WTC11 (cell line): ENCODE measurements around the gene NAGLU. TPM values are rescaled to one million over a fixed set of nuclear protein-coding genes. Genes with fewer than 3 reads are reported as not detected.

Source experiments
- ATAC-seq: fragments of 200-7000 bp; cut with Tn5 transposase; 2 replicates; pipeline ENCODE4 v1.10.0; 2021; ENCODE audit warnings: mild to moderate bottlenecking, moderate library complexity
- CTCF ChIA-PET: fragments of 300-600 bp; sonication (Branson Sonifier 250); formaldehyde crosslinking; loops from one replicate; lab custom pipeline; 2021; ENCODE audit warnings: antibody characterized with exemption; lab: Charles Lee
- POLR2A ChIA-PET: fragments of 350-600 bp; sonication (Branson Sonifier 250); formaldehyde crosslinking; loops from one replicate; lab custom pipeline; 2021; ENCODE audit warnings: antibody characterized with exemption; lab: Charles Lee
- DNase-seq: peaks from one replicate; pipeline ENCODE4 v3.0.0; 2021; ENCODE audit warnings: low spot score
- H3K27ac Mint-ChIP-seq: 2 replicates; pipeline ENCODE4 v1.8.0; 2021; ENCODE audit warnings: mixed read lengths
- H3K27me3 Mint-ChIP-seq: 2 replicates; pipeline ENCODE4 v1.8.0; 2021; ENCODE audit warnings: low read depth, mild to moderate bottlenecking, moderate library complexity, mixed read lengths
- H3K36me3 Mint-ChIP-seq: 2 replicates; pipeline ENCODE4 v1.8.0; 2021; ENCODE audit warnings: mixed read lengths
- H3K4me1 Mint-ChIP-seq: 2 replicates; pipeline ENCODE4 v1.8.0; 2022; ENCODE audit warnings: mixed read lengths
- H3K4me3 Mint-ChIP-seq: 2 replicates; pipeline ENCODE4 v1.8.0; 2021; ENCODE audit warnings: mild to moderate bottlenecking, moderate library complexity, mixed read lengths
- H3K9me3 Mint-ChIP-seq: 2 replicates; pipeline ENCODE4 v1.8.0; 2021; ENCODE audit warnings: mixed read lengths
- ESRRA ChIP-seq: sonication (generic); formaldehyde crosslinking; IDR thresholded peaks from 2 replicates; pipeline ENCODE4 v1.8.1; 2022; ENCODE audit warnings: mild to moderate bottlenecking, missing genetic modification reagents, borderline replicate concordance
- JAZF1 ChIP-seq: fragments of 250-450 bp; sonication (Bioruptor Pico); IDR thresholded peaks from 2 replicates; pipeline ENCODE4 v1.9.0; 2021; ENCODE audit warnings: moderate library complexity, mild to moderate bottlenecking, inconsistent platforms
- SMAD4 ChIP-seq: sonication (generic); formaldehyde crosslinking; IDR thresholded peaks from 2 replicates; pipeline ENCODE4 v1.8.0; 2022; ENCODE audit warnings: mild to moderate bottlenecking, missing genetic modification reagents
- ZNF232 ChIP-seq: sonication (generic); formaldehyde crosslinking; IDR thresholded peaks from 2 replicates; pipeline ENCODE4 v1.8.0; 2022; ENCODE audit warnings: mild to moderate bottlenecking, missing genetic modification reagents
- ZNF423 ChIP-seq: fragments of 250-450 bp; sonication (Bioruptor Pico); IDR thresholded peaks from 2 replicates; pipeline ENCODE4 v2.1.2; 2022; ENCODE audit warnings: mild to moderate bottlenecking, moderate library complexity
- total RNA-seq: library from RNA; stranded (reverse); gene quantifications from 3 replicates; pipeline ENCODE4 v1.2.3, GENCODE V29; 2021
- TF ChIP-seq, protein P1 (sequence below): sonication (generic); formaldehyde crosslinking; IDR thresholded peaks from 2 replicates; pipeline ENCODE4 v1.8.0; 2023; ENCODE audit warnings: missing genetic modification reagents
- TF ChIP-seq, protein P2 (sequence below): sonication (generic); formaldehyde crosslinking; IDR thresholded peaks from 2 replicates; pipeline ENCODE4 v1.8.1; 2022; ENCODE audit warnings: low read depth, mild to moderate bottlenecking, moderate library complexity, missing genetic modification reagents, borderline replicate concordance
- TF ChIP-seq, protein P3 (sequence below): fragments of 250-450 bp; sonication (Bioruptor Pico); IDR thresholded peaks from 2 replicates; pipeline ENCODE4 v1.9.0; 2021; ENCODE audit warnings: mild to moderate bottlenecking
- TF ChIP-seq, protein P4 (sequence below): sonication (generic); formaldehyde crosslinking; IDR thresholded peaks from 2 replicates; pipeline ENCODE4 v1.8.1; 2023; ENCODE audit warnings: mild to moderate bottlenecking, missing genetic modification reagents, moderate library complexity
- TF ChIP-seq, protein P5 (sequence below): fragments of 250-450 bp; sonication (Bioruptor Pico); IDR thresholded peaks from 2 replicates; pipeline ENCODE4 v1.9.0; 2021; ENCODE audit warnings: mild to moderate bottlenecking
- TF ChIP-seq, protein P6 (sequence below): sonication (generic); formaldehyde crosslinking; IDR thresholded peaks from 2 replicates; pipeline ENCODE4 v1.8.1; 2022; ENCODE audit warnings: low read depth, missing genetic modification reagents, borderline replicate concordance
- TF ChIP-seq, protein P7 (sequence below): sonication (generic); formaldehyde crosslinking; IDR thresholded peaks from 2 replicates; pipeline ENCODE4 v1.8.1; 2023; ENCODE audit warnings: mild to moderate bottlenecking, missing genetic modification reagents
- TF ChIP-seq, protein P8 (sequence below): fragments of 250-450 bp; sonication (Bioruptor Pico); IDR thresholded peaks from 2 replicates; pipeline ENCODE4 v1.8.0; 2021; ENCODE audit warnings: mild to moderate bottlenecking
- TF ChIP-seq, protein P9 (sequence below): sonication (generic); formaldehyde crosslinking; IDR thresholded peaks from 2 replicates; pipeline ENCODE4 v1.8.1; 2022; ENCODE audit warnings: missing genetic modification reagents, borderline replicate concordance
- TF ChIP-seq, protein P10 (sequence below): sonication (generic); formaldehyde crosslinking; IDR thresholded peaks from 2 replicates; pipeline ENCODE4 v1.8.0; 2022; ENCODE audit warnings: missing genetic modification reagents

The NAGLU gene
- total RNA-seq, 1 experiment from 2014 or later, result 39.3 TPM

DNA sequence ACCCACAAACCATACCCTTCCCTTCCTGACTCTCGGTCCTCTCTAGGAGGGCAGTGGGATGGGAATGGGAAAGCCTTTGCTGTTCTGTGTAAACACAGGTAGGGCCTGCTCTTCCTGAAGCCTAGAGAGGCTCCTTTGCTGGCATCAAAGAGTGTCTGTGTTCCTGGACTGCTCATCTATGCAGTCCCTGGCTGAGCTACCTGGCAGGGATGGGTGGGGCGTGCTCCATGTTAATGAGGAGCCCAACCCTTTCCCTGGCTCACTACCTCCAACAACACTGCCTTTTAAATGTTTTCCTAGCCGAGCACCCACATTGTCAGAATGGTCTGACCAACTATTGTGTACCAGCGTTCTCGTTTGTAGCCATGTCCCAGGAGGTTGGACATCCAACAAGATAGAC lies 26.6 kb upstream of the NAGLU start:
- DNase-seq, result no peak
- no peak for TF ChIP-seq JAZF1 (CRISPR knock-in tag)
- TF ChIP-seq, protein P1, sequence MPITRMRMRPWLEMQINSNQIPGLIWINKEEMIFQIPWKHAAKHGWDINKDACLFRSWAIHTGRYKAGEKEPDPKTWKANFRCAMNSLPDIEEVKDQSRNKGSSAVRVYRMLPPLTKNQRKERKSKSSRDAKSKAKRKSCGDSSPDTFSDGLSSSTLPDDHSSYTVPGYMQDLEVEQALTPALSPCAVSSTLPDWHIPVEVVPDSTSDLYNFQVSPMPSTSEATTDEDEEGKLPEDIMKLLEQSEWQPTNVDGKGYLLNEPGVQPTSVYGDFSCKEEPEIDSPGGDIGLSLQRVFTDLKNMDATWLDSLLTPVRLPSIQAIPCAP (CRISPR knock-in tag), result no peak
- H3K27me3 Mint-ChIP-seq, result no peaks in the 10 kb centered on the region; the same call in 1 of the 2 replicates
- H3K4me1 Mint-ChIP-seq, result no peaks in the 10 kb centered on the region
- ChIA-PET CTCF (interaction anchor here (1.7 to 5.9 kb wide), 3 partner anchors 8 to 18 kb away, joined by 4 to 38 read pairs (median 34); no protein-coding TSS in a partner anchor), POLR2A (no interaction called here)
- no peak overlapping the region for H3K27ac Mint-ChIP-seq
- peaks cover 18% of the 10 kb centered on the region for H3K36me3 Mint-ChIP-seq
- no peak overlapping the region for H3K4me3 Mint-ChIP-seq
- no peaks in the 10 kb centered on the region for H3K9me3 Mint-ChIP-seq
- no peak for ATAC-seq

DNA sequence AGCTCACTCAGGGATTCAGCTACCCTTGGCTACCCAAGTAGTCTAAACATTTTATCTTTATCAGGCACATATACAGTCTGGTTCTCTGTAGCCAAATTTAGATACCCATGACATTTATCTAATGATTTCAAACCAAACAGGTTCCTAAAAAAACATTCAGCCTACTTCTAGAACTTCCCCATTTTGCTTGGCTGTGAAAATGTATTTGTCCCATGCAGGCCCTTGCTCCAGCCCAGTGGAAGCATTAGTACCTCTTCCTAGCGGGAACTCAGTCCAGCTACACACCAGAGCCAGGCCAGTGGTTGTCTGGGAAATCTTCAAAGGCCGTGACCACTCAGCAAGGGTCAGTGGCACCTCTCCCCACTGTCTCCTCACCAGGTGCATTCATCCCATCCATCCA lies 26.2 kb upstream of the NAGLU start:
- CTCF ChIA-PET, result interaction anchor here (1.7 to 5.9 kb wide), 3 partner anchors 8 to 17 kb away, joined by 4 to 38 read pairs (median 34); no protein-coding TSS in a partner anchor
- no peaks in the 10 kb centered on the region for H3K4me1 Mint-ChIP-seq
- H3K36me3 Mint-ChIP-seq, result peaks cover 17% of the 10 kb centered on the region
- POLR2A ChIA-PET, result no interaction called here
- no peaks in the 10 kb centered on the region; the same call in 1 of the 2 replicates for H3K27me3 Mint-ChIP-seq
- TF ChIP-seq, protein P2, sequence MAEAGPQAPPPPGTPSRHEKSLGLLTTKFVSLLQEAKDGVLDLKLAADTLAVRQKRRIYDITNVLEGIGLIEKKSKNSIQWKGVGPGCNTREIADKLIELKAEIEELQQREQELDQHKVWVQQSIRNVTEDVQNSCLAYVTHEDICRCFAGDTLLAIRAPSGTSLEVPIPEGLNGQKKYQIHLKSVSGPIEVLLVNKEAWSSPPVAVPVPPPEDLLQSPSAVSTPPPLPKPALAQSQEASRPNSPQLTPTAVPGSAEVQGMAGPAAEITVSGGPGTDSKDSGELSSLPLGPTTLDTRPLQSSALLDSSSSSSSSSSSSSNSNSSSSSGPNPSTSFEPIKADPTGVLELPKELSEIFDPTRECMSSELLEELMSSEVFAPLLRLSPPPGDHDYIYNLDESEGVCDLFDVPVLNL (CRISPR knock-in tag), result no peak
- TF ChIP-seq, protein P3, sequence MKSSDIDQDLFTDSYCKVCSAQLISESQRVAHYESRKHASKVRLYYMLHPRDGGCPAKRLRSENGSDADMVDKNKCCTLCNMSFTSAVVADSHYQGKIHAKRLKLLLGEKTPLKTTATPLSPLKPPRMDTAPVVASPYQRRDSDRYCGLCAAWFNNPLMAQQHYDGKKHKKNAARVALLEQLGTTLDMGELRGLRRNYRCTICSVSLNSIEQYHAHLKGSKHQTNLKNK (CRISPR knock-in tag), result no peak
- no peak for TF ChIP-seq ESRRA (CRISPR knock-in tag)
- TF ChIP-seq, protein P4, sequence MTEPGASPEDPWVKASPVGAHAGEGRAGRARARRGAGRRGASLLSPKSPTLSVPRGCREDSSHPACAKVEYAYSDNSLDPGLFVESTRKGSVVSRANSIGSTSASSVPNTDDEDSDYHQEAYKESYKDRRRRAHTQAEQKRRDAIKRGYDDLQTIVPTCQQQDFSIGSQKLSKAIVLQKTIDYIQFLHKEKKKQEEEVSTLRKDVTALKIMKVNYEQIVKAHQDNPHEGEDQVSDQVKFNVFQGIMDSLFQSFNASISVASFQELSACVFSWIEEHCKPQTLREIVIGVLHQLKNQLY (CRISPR knock-in tag), result no peak
- no peak for TF ChIP-seq SMAD4 (CRISPR knock-in tag)
- TF ChIP-seq, protein P5, sequence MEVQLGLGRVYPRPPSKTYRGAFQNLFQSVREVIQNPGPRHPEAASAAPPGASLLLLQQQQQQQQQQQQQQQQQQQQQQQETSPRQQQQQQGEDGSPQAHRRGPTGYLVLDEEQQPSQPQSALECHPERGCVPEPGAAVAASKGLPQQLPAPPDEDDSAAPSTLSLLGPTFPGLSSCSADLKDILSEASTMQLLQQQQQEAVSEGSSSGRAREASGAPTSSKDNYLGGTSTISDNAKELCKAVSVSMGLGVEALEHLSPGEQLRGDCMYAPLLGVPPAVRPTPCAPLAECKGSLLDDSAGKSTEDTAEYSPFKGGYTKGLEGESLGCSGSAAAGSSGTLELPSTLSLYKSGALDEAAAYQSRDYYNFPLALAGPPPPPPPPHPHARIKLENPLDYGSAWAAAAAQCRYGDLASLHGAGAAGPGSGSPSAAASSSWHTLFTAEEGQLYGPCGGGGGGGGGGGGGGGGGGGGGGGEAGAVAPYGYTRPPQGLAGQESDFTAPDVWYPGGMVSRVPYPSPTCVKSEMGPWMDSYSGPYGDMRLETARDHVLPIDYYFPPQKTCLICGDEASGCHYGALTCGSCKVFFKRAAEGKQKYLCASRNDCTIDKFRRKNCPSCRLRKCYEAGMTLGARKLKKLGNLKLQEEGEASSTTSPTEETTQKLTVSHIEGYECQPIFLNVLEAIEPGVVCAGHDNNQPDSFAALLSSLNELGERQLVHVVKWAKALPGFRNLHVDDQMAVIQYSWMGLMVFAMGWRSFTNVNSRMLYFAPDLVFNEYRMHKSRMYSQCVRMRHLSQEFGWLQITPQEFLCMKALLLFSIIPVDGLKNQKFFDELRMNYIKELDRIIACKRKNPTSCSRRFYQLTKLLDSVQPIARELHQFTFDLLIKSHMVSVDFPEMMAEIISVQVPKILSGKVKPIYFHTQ (CRISPR knock-in tag), result no peak
- TF ChIP-seq, protein P6, sequence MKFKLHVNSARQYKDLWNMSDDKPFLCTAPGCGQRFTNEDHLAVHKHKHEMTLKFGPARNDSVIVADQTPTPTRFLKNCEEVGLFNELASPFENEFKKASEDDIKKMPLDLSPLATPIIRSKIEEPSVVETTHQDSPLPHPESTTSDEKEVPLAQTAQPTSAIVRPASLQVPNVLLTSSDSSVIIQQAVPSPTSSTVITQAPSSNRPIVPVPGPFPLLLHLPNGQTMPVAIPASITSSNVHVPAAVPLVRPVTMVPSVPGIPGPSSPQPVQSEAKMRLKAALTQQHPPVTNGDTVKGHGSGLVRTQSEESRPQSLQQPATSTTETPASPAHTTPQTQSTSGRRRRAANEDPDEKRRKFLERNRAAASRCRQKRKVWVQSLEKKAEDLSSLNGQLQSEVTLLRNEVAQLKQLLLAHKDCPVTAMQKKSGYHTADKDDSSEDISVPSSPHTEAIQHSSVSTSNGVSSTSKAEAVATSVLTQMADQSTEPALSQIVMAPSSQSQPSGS, result no peak
- no peak for TF ChIP-seq ZNF232 (CRISPR knock-in tag)
- TF ChIP-seq, protein P7, sequence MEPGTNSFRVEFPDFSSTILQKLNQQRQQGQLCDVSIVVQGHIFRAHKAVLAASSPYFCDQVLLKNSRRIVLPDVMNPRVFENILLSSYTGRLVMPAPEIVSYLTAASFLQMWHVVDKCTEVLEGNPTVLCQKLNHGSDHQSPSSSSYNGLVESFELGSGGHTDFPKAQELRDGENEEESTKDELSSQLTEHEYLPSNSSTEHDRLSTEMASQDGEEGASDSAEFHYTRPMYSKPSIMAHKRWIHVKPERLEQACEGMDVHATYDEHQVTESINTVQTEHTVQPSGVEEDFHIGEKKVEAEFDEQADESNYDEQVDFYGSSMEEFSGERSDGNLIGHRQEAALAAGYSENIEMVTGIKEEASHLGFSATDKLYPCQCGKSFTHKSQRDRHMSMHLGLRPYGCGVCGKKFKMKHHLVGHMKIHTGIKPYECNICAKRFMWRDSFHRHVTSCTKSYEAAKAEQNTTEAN (CRISPR knock-in tag), result no peak
- TF ChIP-seq, protein P8, sequence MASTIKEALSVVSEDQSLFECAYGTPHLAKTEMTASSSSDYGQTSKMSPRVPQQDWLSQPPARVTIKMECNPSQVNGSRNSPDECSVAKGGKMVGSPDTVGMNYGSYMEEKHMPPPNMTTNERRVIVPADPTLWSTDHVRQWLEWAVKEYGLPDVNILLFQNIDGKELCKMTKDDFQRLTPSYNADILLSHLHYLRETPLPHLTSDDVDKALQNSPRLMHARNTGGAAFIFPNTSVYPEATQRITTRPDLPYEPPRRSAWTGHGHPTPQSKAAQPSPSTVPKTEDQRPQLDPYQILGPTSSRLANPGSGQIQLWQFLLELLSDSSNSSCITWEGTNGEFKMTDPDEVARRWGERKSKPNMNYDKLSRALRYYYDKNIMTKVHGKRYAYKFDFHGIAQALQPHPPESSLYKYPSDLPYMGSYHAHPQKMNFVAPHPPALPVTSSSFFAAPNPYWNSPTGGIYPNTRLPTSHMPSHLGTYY (CRISPR knock-in tag), result no peak
- TF ChIP-seq, protein P9, sequence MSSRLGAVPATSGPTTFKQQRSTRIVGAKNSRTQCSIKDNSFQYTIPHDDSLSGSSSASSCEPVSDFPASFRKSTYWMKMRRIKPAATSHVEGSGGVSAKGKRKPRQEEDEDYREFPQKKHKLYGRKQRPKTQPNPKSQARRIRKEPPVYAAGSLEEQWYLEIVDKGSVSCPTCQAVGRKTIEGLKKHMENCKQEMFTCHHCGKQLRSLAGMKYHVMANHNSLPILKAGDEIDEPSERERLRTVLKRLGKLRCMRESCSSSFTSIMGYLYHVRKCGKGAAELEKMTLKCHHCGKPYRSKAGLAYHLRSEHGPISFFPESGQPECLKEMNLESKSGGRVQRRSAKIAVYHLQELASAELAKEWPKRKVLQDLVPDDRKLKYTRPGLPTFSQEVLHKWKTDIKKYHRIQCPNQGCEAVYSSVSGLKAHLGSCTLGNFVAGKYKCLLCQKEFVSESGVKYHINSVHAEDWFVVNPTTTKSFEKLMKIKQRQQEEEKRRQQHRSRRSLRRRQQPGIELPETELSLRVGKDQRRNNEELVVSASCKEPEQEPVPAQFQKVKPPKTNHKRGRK (CRISPR knock-in tag), result no peak
- TF ChIP-seq, protein P10, sequence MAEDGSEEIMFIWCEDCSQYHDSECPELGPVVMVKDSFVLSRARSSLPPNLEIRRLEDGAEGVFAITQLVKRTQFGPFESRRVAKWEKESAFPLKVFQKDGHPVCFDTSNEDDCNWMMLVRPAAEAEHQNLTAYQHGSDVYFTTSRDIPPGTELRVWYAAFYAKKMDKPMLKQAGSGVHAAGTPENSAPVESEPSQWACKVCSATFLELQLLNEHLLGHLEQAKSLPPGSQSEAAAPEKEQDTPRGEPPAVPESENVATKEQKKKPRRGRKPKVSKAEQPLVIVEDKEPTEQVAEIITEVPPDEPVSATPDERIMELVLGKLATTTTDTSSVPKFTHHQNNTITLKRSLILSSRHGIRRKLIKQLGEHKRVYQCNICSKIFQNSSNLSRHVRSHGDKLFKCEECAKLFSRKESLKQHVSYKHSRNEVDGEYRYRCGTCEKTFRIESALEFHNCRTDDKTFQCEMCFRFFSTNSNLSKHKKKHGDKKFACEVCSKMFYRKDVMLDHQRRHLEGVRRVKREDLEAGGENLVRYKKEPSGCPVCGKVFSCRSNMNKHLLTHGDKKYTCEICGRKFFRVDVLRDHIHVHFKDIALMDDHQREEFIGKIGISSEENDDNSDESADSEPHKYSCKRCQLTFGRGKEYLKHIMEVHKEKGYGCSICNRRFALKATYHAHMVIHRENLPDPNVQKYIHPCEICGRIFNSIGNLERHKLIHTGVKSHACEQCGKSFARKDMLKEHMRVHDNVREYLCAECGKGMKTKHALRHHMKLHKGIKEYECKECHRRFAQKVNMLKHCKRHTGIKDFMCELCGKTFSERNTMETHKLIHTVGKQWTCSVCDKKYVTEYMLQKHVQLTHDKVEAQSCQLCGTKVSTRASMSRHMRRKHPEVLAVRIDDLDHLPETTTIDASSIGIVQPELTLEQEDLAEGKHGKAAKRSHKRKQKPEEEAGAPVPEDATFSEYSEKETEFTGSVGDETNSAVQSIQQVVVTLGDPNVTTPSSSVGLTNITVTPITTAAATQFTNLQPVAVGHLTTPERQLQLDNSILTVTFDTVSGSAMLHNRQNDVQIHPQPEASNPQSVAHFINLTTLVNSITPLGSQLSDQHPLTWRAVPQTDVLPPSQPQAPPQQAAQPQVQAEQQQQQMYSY, result no peak
- no peak for TF ChIP-seq ZNF423 (CRISPR knock-in tag)
- H3K9me3 Mint-ChIP-seq, result no peaks in the 10 kb centered on the region
- no peak overlapping the region for H3K27ac Mint-ChIP-seq
- no peak for ATAC-seq
- DNase-seq, result no peak
- H3K4me3 Mint-ChIP-seq, result no peak overlapping the region
